Fibroblast of skin of left quadriceps (primary cell): ENCODE results near the gene RAB8B.

Experiments
- DNase-seq, 2 experiments: peaks; one replicate each; pipeline ENCODE4 v3.0.0-alpha.2; 2013; ENCODE audit warnings: low read depth in 2 of 2

The RAB8B gene

DNA sequence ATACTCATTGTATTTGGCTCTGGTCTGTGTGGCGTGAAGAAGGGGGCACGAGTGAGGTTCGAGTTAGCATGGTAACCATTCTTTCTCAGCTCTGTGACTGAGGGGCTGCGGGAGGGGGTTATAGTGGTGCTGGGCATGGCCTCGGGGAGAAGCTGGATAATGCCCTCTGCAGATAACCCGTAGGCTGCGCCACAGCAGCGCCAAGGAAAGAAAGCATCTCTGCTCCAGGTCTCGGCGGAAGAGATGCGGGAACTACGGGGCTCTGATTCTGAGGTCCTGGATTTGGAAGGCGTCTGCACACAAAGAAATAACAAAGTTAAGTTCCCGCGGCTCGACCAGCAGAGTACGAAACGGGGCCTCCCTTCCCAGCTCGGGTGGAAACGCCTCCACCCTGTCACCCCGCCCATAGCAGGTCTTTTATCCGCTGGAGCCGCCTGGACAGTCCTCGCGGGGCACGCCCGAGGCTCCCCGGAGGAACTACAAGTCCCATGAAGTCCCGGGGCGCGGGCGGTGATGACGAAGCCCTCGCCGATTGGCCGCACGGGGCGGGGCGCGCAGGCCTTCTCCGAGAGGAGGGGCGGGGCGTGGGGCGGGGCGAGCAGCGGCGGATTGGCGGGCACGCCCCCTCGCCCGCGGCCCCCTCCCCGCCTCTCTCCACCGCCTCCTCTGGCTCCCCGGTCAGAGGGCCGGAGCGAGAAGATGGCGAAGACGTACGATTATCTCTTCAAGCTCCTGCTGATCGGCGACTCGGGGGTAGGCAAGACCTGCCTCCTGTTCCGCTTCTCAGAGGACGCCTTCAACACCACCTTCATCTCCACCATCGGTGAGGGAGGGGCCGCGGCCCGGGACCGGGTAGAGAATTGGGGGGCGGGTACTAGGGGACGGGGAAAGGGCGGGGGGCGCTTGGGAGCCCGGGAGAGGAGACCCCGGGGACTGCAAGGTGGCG, at the start of gene RAB8B:
Gene RAB8B, plus strand, starts transcription at position 681 of the 946 bp plus-strand sequence. Its CDS starts 19 bp downstream, at position 700.
- DNase-seq: peak; percentile 92 to 93

DNA sequence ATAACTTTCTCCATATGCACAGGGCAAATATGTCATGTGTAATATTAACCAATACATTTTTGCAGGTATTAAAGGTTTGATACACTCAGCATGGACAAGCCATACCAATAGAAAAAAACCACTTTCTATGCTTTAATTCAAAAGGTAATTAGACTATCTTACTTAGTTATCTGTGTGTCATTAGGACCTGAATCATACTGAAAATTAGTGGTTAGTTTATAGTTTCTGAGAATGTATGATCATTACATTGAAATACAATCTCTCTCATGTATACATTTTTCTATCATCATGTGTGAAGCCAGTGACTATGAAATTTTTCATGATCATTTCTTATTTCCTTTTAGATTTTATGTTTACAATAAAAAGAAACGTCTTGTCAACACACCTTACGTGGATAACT, 48.5 kb upstream of the RAB8B start:
- DNase-seq: no peak

DNA sequence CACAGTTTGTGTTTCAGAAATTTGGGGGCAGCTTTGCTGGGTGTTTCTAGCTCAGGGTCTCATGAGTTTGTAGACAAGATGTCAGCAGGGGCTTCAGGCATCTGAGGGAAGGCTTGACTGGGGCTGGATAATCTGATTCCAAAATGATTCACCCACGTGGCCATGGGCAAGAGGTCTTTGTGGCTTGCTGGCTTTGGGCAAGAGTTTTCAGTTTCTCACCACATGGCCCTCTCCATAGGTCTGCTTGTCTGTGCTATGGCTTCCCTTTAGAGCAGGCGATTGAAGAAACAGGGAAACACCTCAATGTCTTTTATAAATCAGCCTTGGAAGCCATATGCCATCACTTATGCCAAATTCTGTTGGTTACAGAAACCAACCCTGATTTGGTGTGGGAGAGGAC, 44.0 kb upstream of the RAB8B start:
- no peak for DNase-seq

DNA sequence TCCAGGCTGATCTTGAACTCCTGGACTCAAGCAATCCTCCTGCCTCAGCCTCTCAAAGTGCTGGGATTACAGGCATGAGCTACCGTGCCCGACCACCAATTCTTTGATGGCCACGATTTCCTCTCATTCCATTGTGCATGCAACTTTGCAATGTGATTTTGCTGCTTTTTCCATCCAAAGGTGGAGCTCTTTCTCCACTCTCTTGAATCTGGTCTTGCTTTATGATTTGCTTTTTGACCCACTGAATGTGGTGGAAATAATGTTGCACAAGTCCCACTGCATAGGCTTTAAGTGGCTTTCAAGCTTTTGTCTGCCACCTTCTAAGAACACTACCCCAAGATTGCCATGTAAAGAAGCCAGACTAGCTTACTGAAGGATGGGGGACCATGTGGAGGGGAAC, 42.7 kb upstream of the RAB8B start:
- no peak for DNase-seq

DNA sequence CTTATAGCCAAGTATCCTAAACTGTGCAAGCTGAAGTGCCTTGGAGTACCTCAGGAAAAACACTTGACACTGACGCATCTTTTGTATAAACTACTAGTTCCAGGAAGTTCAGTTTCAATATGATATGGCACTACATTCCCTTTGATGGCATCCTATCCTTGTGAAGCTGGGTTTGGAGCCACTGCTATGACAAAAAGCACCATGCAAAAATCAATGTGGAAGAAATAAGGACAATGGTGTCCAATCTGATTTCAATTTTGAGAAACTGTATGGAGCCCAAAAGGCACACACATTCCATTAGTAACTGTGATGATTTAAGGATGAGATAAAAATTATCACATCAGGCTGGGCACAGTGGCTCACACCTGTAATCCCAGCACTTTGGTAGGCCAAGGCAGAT, 37.7 kb upstream of the RAB8B start:
- no peak for DNase-seq

DNA sequence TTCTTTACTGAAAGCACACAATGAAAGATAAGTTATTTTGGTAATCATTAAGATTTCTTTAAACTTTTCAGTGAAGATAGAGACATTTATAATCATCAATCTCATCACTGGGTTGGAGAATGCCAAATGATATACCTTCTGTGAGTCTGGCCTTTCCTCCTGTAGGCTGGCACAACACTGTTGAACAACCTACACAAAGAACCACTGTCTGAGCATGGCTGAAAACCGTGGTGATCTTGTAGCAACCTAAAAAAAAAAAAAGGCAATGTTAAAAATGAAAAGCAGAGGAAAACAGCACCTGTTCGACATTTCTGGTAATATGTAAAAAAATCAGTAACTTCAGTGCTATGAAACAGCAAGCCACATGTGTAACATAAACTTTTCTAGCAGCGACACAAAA, 33.9 kb upstream of the RAB8B start:
- DNase-seq: no peak

DNA sequence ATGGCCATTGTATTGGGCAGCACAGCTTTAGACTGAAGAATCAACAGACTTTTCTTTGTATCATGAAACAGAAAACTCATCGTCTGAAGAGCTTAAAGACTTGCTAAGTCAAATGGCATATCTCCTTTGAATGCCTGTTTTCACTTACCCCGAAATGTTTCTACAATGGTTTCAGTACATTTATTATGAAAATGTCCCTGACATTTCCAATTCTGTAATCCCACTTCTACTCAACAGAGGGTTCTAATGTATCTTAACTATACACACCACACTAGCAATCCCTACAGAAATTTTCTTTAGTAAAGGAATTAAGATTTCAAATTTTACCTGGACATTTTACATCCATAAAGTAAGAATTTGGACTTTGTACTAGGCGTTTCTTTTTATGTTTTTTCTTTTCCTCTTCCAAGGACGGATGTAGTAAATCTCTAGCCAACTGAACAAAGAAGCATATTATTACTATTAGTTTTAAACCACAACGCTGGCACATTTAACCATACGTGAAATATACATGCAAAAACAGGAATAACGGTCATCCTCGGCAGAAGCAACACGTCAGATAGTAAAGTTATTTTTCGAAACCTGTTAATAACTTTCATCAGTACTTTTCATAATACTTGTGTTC, 33.2 kb upstream of the RAB8B start:
- DNase-seq: no peak

DNA sequence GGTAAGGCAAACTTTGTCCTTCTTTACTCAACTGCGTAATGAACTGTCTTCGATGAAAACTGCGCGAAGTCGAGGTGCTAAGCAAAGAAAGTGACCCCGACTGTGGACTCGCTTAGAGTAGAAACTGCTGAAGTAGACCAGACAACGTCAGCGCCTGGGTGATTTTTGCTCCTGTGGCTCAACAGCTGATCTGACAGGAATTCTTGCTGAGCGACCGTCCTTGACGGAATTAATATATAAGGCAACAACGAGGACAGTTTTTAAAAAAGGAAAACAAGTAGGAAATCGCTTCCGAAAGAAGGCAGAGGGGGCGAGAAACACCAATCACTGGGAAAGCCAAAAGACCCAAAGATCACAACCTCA, 32.7 kb upstream of the RAB8B start:
- DNase-seq: no peak

DNA sequence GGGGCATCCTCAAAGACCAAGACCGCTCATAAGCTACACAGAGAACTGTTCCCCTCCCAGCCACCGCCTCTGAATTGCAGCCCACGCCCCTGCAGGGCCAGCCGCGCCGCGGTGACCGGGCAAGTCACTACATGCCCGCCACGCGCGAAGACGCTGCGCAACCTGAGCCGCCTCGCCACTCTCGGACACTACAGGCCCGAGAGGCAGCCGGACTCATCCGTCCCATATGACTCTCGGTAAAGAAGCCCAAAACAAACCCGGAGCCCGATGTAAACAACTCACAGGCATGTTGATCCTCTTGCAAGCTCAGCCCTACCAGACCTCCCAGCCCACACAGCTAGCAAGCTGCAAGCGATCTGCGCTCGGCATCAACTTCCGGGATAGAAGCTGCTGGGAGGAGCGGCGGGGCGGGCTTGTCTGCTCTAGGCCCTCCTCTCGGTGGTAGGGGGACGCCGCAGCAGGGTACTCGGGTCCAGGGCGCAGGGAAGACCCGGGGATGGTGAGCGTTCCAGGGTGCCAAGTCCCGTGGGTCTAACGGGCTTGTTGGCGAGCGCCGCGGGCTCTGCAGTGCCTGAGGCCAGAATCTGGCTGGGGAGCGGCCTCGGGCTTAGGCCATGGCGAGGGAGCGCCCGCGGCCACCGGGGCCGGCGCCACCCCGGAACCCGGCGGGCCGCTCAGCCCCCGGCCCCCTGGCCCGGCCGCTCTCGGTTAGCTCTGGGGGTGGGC, 32.1 kb upstream of the RAB8B start, which contains the start of gene RPS27L:
Gene RPS27L, minus strand, starts transcription at position 360 of the 726 bp plus-strand sequence. Its CDS starts 72 bp downstream, at position 288.
- peak; percentile 80 to 84 for DNase-seq

DNA sequence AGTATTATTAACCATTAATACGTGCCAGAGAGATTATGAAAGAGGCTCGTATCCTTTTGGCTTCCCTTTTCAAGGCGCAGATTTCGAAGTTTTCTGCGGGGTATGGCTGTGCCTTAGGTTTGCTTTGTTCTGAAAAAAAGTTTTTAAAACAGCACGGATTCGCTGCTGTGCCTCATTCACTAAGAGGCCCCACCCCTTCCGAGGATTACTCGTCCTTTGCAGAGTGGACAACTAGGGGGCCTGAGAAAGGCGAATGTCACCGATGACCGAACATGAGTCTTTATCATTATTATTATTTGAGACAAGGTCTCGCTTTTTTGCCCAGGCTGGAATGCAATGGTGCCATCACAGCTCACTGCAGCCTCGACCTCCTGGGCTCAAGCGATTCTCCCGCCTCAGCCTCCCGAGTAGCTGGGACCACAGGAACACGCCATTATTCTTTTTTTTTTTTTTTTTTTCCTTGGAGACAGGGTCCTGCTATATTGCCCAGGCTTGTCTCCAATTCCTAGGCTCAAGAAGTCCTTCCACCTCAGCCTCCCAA, 31.4 kb upstream of the RAB8B start:
- DNase-seq: peak in 1 of 2 experiments; percentile 40

DNA sequence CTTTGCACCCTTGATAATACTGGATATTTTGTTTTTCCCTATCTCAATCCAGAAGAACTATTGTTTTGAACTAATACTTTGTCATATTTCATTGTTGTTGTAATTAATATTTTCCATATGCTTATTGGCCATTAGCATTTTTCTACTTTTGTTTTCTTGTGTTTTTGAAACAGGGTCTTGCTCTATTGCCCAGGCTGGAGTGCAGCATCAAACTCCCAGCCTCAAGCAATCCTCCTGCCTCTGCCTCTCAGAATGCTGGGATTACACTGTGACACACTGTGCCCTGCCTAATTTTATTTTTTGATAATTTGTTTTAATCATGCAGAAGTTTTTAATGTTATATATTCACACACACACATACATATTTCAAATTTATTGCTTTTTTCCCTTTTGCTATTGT, 28.8 kb upstream of the RAB8B start:
- DNase-seq: no peak

DNA sequence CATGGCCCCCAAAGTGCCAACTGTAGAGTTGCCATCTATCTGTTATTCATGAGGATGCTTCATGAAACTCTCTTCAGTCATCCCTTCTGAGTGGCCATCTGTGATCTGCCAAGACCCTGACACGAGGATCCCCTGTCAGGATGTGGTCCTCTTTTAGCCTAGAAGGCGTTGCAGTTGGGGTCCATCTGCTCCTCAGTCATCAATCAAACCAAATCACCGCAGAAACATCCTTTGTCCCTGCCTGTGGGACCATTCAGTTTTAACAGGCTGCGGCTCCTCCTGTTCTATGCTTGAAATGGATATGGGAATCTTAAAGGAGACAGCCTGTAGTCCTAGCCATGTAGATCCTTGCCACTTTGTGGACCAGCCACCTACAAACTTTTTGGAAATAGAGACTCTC, 26.2 kb upstream of the RAB8B start:
- DNase-seq: no peak

DNA sequence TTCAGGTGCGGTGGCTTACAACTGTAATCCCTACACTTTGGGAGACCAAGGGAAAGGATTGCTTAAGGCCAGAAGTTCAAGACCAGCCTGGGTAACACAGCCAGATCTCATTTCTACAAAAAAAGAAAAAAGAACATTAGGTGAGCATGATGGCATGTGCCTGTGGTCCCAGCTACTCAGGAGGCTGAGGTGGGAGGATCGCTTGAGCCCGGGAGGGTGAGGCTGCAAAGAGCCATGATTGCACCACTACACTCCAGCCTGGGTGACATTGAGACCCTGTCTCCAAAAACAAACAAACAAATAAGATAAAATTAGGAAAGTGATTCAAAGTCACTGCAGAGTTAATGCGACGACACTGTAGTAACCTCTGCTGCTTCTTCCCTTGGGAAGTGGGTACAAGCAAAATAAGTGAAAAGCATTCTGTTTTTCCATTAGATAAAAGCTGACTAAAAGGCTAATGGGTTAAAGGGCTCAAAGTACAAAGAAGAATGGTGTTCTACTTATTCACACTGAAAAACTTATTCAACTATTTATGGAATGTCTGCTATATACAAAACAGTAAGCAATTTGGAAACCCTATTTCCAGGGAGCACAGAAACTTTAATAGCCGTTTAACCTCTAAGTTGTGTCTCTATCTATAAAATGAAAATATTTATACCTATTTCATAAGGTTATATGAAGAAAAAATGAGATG, 24.1 kb upstream of the RAB8B start:
- DNase-seq: no peak

DNA sequence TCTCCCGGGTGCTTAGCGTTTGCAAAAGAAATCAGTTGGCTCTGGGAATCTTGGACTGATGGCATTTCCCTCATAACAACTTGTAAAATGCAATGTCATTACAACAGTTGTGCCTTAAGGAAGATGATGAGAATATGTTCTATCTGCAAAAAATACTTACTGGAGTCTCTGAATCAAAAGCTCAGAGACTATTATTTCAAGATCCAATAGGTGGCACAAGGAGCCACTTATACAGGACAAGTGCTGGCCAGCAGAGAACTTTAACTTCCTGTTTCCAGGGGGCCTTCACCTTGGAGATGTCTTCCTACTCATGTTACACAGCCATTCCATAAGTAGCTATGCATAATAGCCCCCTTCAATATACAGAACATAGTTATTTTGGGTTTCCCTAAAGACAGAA, 23.2 kb upstream of the RAB8B start:
- DNase-seq: no peak

DNA sequence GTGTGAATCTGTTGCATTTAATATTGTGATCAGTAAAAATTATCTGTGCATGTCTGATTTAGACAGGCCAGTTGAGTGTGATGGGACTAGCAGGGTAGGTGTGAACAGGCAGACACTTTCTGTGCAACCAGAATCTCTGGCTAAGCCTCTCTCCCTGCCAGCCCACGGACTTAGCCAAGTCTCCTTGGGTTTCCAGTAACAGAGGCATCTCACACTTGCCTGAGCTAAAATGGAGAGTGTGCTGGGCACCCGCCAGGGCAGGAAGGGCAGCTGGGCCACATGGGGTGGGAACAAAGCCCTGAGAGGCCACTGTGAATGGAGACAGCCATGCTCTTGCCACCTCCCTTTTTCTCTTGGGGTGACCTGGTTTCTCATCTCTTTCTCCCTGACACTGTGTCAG, 19.6 kb upstream of the RAB8B start:
- no peak for DNase-seq

DNA sequence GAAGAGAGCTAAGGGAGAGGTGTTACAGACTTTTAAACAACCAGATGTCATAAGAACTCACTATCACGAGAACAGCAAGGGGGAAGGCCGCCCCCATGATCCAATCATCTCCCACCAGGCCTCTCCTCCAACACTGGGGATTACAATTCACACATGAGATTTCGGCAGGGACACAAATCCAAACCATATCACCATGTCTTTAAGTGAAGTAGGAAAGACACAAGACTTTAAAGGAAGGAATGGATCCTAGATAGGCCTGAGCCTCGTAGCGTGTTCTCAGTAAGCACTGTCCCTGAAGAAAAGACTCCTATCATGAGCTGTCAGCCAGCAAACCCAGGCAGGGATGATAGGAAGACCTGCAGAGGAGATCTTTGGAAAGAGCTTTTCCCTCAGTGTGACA, 17.0 kb upstream of the RAB8B start:
- no peak for DNase-seq

DNA sequence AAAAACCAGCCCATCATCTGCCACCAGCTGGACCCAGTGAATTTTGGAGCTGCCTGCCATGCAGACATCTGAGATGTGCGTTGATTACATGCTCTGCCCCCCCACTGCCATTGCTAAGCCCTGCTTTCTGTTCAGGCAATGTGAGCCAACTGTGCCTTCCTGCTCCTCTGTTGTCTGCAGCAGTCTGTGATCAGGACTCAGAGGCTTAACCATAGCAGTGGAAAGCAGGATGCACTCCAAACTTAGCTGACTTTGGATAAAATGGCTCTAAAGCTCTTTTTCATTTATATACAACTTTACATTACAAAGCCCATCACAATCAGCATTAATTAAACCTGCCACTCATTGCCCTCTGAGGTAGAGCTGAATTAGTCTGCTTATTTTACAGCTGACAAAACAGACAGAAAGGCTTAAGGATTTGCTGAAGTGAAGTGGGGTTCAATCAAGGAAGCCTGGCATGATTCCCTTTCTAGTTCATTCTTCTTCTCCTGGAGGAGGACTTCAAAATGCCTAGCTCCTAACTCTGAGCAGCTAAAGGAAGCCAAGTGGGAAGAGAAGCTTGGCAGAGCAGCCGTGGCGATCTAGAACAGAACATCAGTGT, 16.5 kb upstream of the RAB8B start:
- no peak for DNase-seq

DNA sequence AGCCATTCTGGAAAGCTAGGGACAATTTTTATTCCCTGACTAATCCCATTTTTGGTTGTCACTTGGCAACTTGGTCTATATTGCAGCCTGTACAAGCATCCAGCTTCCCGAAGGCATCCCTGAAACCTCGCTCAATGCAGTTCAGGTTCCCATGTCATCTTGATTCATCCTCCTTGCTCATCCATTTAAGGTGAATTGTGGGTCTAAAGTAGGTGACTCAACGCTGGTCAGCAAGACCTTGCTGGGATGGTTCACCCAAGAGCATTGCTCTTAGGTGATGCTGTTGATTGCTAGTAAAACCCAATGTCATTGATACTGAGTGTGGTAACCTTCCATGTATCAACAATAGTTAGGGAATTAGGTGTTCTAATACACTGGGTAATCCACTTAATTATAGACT, 13.1 kb upstream of the RAB8B start:
- DNase-seq: no peak

DNA sequence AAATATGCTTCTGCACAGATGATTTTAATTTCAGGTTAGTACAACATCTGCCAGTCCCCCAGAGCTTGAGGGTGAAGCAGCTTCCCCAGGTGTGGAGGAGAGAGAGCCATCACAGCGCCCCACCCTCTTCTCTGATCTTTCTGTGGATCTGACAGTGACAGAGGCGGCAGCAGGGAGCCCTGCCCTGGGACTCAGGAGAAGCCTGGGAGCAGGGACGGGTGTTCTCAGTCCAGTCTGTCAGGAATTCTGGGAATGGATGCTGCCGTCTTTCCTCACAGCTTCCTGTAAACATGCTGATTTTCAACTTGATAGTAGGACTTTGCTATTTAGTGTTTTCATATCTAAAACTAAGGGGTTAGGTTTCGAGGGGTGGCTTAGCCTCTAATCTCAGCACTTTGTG, 11.4 kb upstream of the RAB8B start:
- no peak for DNase-seq

DNA sequence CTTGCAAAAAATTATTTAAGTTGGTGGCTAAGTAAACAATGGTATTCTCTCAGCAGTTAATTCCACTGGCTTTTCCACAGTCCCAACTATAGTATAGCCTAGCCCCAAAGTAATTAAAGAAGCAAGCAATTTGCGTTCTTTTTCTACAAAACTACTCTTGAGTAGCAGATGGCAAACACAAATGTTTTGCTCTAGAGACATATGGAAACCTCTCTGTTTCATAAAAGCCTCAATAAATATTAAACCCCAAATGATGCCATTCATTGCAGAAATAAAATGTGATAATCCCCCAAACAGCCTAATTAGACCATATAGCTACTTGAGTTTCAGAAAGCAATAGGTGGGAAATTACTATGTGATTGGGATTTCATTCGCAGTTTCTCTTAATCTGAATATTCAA, 8.7 kb upstream of the RAB8B start:
- DNase-seq: no peak

DNA sequence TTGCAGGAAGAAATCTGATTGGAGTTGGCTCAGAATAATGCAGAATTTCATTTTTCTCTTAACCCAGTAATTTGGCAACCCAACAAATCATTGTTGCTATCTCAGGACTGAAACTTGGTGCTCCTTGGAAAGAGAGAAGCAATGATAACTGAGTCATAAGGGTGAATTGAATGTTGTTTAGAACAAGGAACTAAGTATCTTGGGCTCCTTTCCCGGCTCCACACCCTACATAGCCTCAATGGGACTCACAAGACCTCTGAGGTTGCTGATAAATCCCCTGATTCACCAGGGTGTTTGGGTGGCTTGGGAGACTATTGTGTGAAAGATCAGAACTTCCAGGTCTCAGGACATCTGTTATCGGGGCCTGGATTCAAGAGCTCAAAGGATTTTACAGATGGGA, 7.8 kb upstream of the RAB8B start:
- DNase-seq: no peak
